GM12878 (cell line): ENCODE data around the gene INPP5D.

ENCODE experiments used
- CTCF ChIP-seq, 3 experiments: IDR thresholded peaks in 2 of 3; conservative IDR thresholded peaks in 1 of 3; 2 replicates each; pipeline ENCODE4 v1.5.1; 2011; ENCODE audit warnings: low read depth in 3 of 3, low read length in 3 of 3, mild to moderate bottlenecking in 3 of 3, control low read depth in 2 of 3, moderate library complexity in 2 of 3, inconsistent platforms in 1 of 3, mixed read lengths in 1 of 3; ENCODE audit not compliant: control insufficient read depth in 2 of 3, insufficient read depth in 1 of 3; ENCODE audit errors: extremely low read depth in 1 of 3
- EZH2 ChIP-seq: IDR thresholded peaks from 2 replicates; pipeline ENCODE4 v1.6.1; 2012; ENCODE audit warnings: low read depth, mild to moderate bottlenecking, control low read depth, inconsistent platforms, low read length, borderline replicate concordance; ENCODE audit not compliant: control insufficient read depth

- TF ChIP-seq CTCF (IDR thresholded peaks at IDR 0.05 in 2 of 3, conservative IDR thresholded peaks at IDR 0.05 in 1 of 3; ENCODE audit: control insufficient read depth in 2 of 3, extremely low read depth in 1 of 3, insufficient read depth in 1 of 3, low read depth in 3 of 3, low read length in 3 of 3) (no peak), EZH2 (no peak)
Measured at GRCh38 chr2:233152541-233152940, 92.4 kb downstream of the INPP5D start.
